Activated CD4-positive, alpha-beta T cell treated with anti-CD3 and anti-CD28 coated beads for 36 hours (primary cell): ENCODE data around the gene ZFHX3. TPM values are rescaled to one million over a fixed set of nuclear protein-coding genes. Genes with fewer than 3 reads are reported as not detected.

Experiments used
- ATAC-seq: fragments of 200-7000 bp; cut with Tn5 transposase; one replicate; pipeline ENCODE4 v1.10.0; 2021; ENCODE audit warnings: mild to moderate bottlenecking, moderate library complexity
- CTCF ChIA-PET: fragments of 350-600 bp; sonication (Branson Sonifier 250); formaldehyde crosslinking; loops from one replicate; lab custom pipeline; 2021; ENCODE audit warnings: antibody characterized with exemption; lab: Charles Lee
- POLR2A ChIA-PET: fragments of 350-600 bp; sonication (Branson Sonifier 250); formaldehyde crosslinking; loops from one replicate; lab custom pipeline; 2021; ENCODE audit warnings: antibody characterized with exemption, inconsistent platforms; lab: Charles Lee
- DNase-seq: peaks from one replicate; pipeline ENCODE4 v3.0.0-alpha.2; 2020
- H3K27ac Mint-ChIP-seq: one replicate; pipeline ENCODE4 v1.8.0; 2021; ENCODE audit warnings: mixed read lengths
- H3K27me3 Mint-ChIP-seq: one replicate; pipeline ENCODE4 v1.8.0; 2021; ENCODE audit warnings: mixed read lengths
- H3K36me3 Mint-ChIP-seq: one replicate; pipeline ENCODE4 v1.8.0; 2021; ENCODE audit warnings: low read depth, mixed read lengths
- H3K4me1 Mint-ChIP-seq: one replicate; pipeline ENCODE4 v1.8.0; 2021; ENCODE audit warnings: mixed read lengths
- H3K4me3 Mint-ChIP-seq: one replicate; pipeline ENCODE4 v1.8.0; 2021; ENCODE audit warnings: mild to moderate bottlenecking, moderate library complexity, mixed read lengths
- H3K9me3 Mint-ChIP-seq: one replicate; pipeline ENCODE4 v1.8.0; 2021; ENCODE audit warnings: low read depth, mixed read lengths
- intact Hi-C, 2 experiments: fragments of 100-400 bp; cut with DNase I in 1 of 2; cut with micrococcal nuclease in 1 of 2; formaldehyde crosslinking; loops; one replicate each; pipeline versions ENCODE4 v1.14.2 to v1.15.1; 2022 to 2024; cut with DNase I, micrococcal nuclease
- total RNA-seq, 2 experiments: library from RNA; stranded (reverse); gene quantifications; one replicate each; pipeline ENCODE4 v1.2.3, GENCODE V29; 2021

The ZFHX3 gene
- total RNA-seq, 2 experiments from 2014 or later: 0.27 to 0.37 TPM

GRCh38 chr16:72766506-72766905 lies 281.4 kb downstream of the ZFHX3 start:
- Mint-ChIP-seq H3K4me1 (peaks cover 2% of the 10 kb centered on the region), H3K36me3 (no peaks in the 10 kb centered on the region), H3K4me3 (no peak overlapping the region), H3K27me3 (no peaks in the 10 kb centered on the region), H3K27ac (no peak overlapping the region), H3K9me3 (peaks cover 7% of the 10 kb centered on the region)
- ATAC-seq (no peak), DNase-seq (no peak)
- ChIA-PET POLR2A (no interaction called here), CTCF (interaction anchor here (1.4 kb wide), 1 partner anchor 66 kb away, joined by 3 read pairs; no protein-coding TSS in a partner anchor)
- intact Hi-C loops: no loop called here

DNA sequence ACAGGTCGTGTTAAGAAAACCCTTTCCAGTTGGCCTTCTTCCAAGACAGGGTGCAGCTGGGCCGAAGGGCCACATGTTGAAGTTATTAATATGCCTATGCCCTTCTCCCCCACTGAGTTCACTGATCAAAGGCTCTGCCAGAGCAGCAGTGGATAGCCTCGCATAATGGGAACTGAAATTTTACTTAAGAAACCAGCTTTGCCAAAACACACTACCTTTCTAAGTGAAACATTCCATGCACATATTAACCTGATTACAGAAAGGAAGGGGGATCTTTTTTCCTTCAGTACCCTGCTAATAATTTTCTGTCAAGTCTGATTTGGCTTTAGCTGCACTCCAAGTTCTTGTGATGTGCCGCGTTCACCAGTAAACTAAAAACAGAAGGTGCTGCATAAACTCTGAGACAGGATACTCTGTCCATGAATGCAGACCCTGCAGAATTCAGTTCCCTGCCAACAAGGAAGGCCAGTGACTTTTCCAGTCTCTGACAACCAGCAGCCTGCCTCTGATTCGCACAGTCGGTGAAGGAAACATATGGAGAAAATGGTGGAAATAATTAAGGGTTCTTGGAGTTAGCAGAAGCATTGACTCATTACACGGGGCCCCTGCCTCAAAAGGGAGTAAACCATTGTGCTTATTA lies 283.8 kb downstream of the ZFHX3 start:
- Mint-ChIP-seq H3K9me3 (no peaks in the 10 kb centered on the region), H3K27ac (no peak overlapping the region), H3K4me1 (peaks cover 2% of the 10 kb centered on the region), H3K36me3 (no peaks in the 10 kb centered on the region), H3K27me3 (peaks cover 2% of the 10 kb centered on the region), H3K4me3 (no peak overlapping the region)
- POLR2A ChIA-PET: no interaction called here
- ATAC-seq: no peak
- DNase-seq: no peak
- intact Hi-C loops: no loop called here
- CTCF ChIA-PET: no interaction called here

DNA sequence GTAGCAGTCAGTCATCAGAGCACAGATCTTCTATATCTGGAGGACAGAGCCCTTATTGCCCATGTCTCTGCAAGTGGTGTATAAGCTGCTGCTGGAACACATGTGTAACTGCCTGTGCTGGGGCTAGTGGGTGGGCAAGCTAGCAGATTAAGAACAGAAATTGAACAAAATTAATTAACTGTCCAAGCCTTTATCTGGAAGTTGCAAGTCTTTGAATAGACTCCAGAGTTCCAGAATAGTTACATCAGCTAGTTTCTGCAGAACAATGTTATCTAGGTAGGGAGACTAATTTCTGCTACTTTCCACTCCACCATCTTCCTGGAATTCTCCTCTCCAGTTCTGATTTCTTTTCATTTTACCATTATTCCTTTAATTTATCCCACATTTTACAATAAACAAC lies 287.3 kb downstream of the ZFHX3 start:
- H3K9me3 Mint-ChIP-seq: peaks cover 6% of the 10 kb centered on the region
- no peak overlapping the region for H3K27ac Mint-ChIP-seq
- peaks cover 2% of the 10 kb centered on the region for H3K36me3 Mint-ChIP-seq
- ATAC-seq: no peak
- DNase-seq: no peak
- POLR2A ChIA-PET: no interaction called here
- intact Hi-C loops: no loop called here
- CTCF ChIA-PET: interaction anchor here (1.2 kb wide), 1 partner anchor 72 kb away, joined by 3 read pairs; no protein-coding TSS in a partner anchor
- H3K4me3 Mint-ChIP-seq: no peak overlapping the region
- no peaks in the 10 kb centered on the region for H3K4me1 Mint-ChIP-seq
- peaks cover 2% of the 10 kb centered on the region for H3K27me3 Mint-ChIP-seq

GRCh38 chr16:72753881-72754280 lies 294.0 kb downstream of the ZFHX3 start:
- DNase-seq: no peak
- H3K9me3 Mint-ChIP-seq: peaks cover 6% of the 10 kb centered on the region
- no peak overlapping the region for H3K4me3 Mint-ChIP-seq
- H3K4me1 Mint-ChIP-seq: no peaks in the 10 kb centered on the region
- ATAC-seq: no peak
- POLR2A ChIA-PET: no interaction called here
- peaks cover 2% of the 10 kb centered on the region for H3K36me3 Mint-ChIP-seq
- no peaks in the 10 kb centered on the region for H3K27me3 Mint-ChIP-seq
- no peak overlapping the region for H3K27ac Mint-ChIP-seq
- intact Hi-C loops: no loop called here
- CTCF ChIA-PET: no interaction called here

DNA sequence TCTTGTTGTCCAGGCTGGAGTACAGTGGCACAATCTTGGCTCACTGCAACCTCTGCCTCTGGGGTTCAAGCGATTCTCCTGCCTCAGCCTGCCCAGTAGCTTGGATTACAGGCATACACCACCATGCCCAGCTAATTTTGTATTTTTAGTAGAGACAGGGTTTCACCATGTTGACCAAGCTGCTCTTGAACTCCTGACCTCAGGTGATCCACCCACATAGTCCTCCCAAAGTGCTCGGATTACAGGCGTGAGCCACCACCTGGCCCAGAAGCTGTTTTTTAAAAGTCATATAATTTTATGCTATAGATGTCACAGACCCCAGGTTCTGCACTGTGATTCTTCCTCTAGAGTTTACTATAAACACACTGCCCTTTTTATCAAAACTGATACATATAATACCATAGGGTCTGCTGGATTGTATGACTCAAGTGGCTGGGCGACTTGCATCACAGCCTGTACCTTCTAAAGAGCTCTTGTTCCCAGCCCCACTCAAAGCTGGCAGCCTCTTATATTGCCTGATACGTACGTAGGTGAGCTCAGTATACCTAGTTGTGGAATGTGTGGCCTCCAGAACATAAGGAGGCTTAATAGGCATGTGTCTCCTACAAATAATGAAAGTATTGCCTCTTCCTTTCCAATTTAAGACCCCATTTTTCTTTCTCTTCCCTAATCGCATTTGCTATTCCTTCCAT lies 295.8 kb downstream of the ZFHX3 start:
- ATAC-seq (no peak), DNase-seq (no peak)
- peaks cover 2% of the 10 kb centered on the region for H3K9me3 Mint-ChIP-seq
- H3K36me3 Mint-ChIP-seq: no peaks in the 10 kb centered on the region
- CTCF ChIA-PET: interaction anchor here (0.7 to 1.2 kb wide), 2 partner anchors 81 to 1152 kb away, joined by 3 to 4 read pairs; no protein-coding TSS in a partner anchor
- no peaks in the 10 kb centered on the region for H3K27me3 Mint-ChIP-seq
- H3K4me3 Mint-ChIP-seq: no peak overlapping the region
- POLR2A ChIA-PET: no interaction called here
- H3K27ac Mint-ChIP-seq: no peak overlapping the region
- intact Hi-C loops: no loop called here
- H3K4me1 Mint-ChIP-seq: no peaks in the 10 kb centered on the region

DNA sequence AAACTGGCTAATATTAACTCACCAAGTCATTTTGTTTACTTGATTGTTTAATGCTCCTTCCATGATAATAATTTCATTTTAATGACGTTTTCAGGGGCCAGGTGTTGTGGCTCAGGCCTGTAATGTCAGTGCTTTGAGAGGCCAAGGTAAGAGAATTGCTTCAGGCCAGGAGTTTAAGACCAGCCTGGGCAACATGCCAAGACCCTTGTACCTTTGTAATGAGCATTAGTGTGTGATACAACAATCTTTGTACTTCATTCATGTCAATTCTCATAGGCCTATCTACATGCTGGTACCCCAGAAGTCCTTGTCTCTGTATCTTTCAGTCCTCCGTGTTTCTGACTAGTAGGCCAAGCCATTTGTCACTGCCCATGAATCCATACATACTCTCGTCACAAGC lies 296.9 kb downstream of the ZFHX3 start:
- ChIA-PET CTCF (no interaction called here), POLR2A (no interaction called here)
- DNase-seq: no peak
- H3K36me3 Mint-ChIP-seq: no peaks in the 10 kb centered on the region
- H3K4me1 Mint-ChIP-seq: no peaks in the 10 kb centered on the region
- H3K27ac Mint-ChIP-seq: no peak overlapping the region
- H3K9me3 Mint-ChIP-seq: peaks cover under 1% of the 10 kb centered on the region
- intact Hi-C loops: no loop called here
- H3K4me3 Mint-ChIP-seq: no peak overlapping the region
- no peak for ATAC-seq
- no peaks in the 10 kb centered on the region for H3K27me3 Mint-ChIP-seq

GRCh38 chr16:72749091-72749490 lies 298.8 kb downstream of the ZFHX3 start:
- intact Hi-C loops: no loop called here
- Mint-ChIP-seq H3K27me3 (no peaks in the 10 kb centered on the region), H3K27ac (no peak overlapping the region), H3K9me3 (no peaks in the 10 kb centered on the region), H3K4me3 (no peak overlapping the region), H3K36me3 (no peaks in the 10 kb centered on the region), H3K4me1 (no peaks in the 10 kb centered on the region)
- ATAC-seq (no peak), DNase-seq (no peak)
- POLR2A ChIA-PET: no interaction called here
- CTCF ChIA-PET: no interaction called here

- Mint-ChIP-seq H3K27me3 (no peaks in the 10 kb centered on the region), H3K27ac (no peak overlapping the region), H3K9me3 (no peaks in the 10 kb centered on the region), H3K4me1 (no peaks in the 10 kb centered on the region), H3K36me3 (no peaks in the 10 kb centered on the region), H3K4me3 (no peak overlapping the region)
- intact Hi-C loops: no loop called here
- ATAC-seq: no peak
- DNase-seq: no peak
- CTCF ChIA-PET: no interaction called here
- POLR2A ChIA-PET: no interaction called here
Observed at GRCh38 chr16:72744076-72744793, 303.7 kb downstream of the ZFHX3 start.

GRCh38 chr16:72743011-72743761 lies 304.7 kb downstream of the ZFHX3 start:
- CTCF ChIA-PET: no interaction called here
- intact Hi-C loops: no loop called here
- POLR2A ChIA-PET: no interaction called here
- Mint-ChIP-seq H3K4me1 (no peaks in the 10 kb centered on the region), H3K27ac (no peak overlapping the region), H3K36me3 (no peaks in the 10 kb centered on the region), H3K27me3 (no peaks in the 10 kb centered on the region), H3K9me3 (no peaks in the 10 kb centered on the region), H3K4me3 (no peak overlapping the region)
- no peak for ATAC-seq
- no peak for DNase-seq

DNA sequence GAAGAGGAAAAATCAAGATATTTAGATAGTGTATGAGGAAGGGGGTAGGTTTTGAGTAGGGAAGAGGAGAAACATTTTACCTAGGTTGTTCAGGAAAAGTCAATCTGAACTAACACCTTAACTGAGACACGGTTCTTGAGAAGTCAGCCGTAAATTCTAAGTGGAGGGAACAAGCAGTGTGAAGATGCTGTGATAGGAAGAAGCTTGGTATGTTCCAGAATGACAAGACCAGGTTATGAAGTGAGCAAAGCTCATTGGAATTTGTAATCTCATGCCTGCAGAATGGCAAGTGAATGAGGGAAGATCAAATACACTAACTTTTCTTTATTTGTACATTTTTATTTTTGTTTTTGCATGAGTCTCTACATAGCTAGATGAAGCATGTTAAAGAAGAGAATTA lies 307.6 kb downstream of the ZFHX3 start:
- ChIA-PET CTCF (interaction anchor here (0.7 kb wide), 1 partner anchor 176 kb away, joined by 3 read pairs; no protein-coding TSS in a partner anchor), POLR2A (no interaction called here)
- no peak for ATAC-seq
- no peaks in the 10 kb centered on the region for H3K27me3 Mint-ChIP-seq
- no peak overlapping the region for H3K4me3 Mint-ChIP-seq
- DNase-seq: no peak
- H3K4me1 Mint-ChIP-seq: no peaks in the 10 kb centered on the region
- intact Hi-C loops: no loop called here
- no peaks in the 10 kb centered on the region for H3K9me3 Mint-ChIP-seq
- no peak overlapping the region for H3K27ac Mint-ChIP-seq
- H3K36me3 Mint-ChIP-seq: no peaks in the 10 kb centered on the region

GRCh38 chr16:72739577-72739976 lies 308.4 kb downstream of the ZFHX3 start:
- CTCF ChIA-PET: interaction anchor here (1.3 kb wide), 1 partner anchor 8 kb away, joined by 3 read pairs; no protein-coding TSS in a partner anchor
- no peak for DNase-seq
- Mint-ChIP-seq H3K4me1 (no peaks in the 10 kb centered on the region), H3K9me3 (peaks cover 3% of the 10 kb centered on the region), H3K27me3 (no peaks in the 10 kb centered on the region), H3K4me3 (no peak overlapping the region), H3K27ac (no peak overlapping the region), H3K36me3 (no peaks in the 10 kb centered on the region)
- intact Hi-C loops: no loop called here
- no peak for ATAC-seq
- POLR2A ChIA-PET: no interaction called here
